Measurements from ENCODE around the gene NDFIP1.

NDFIP1 gene

GRCh38 chr5:142095035-142095434 lies 13.5 kb upstream of the NDFIP1 start:
- no peak for DNase-seq

- DNase-seq: no peak
Observed at GRCh38 chr5:142095651-142096330, 12.8 kb upstream of the NDFIP1 start.

GRCh38 chr5:142096382-142096781 lies 12.2 kb upstream of the NDFIP1 start:
- no peak for DNase-seq

GRCh38 chr5:142097681-142098080 lies 10.9 kb upstream of the NDFIP1 start:
- DNase-seq: no peak

- no peak for DNase-seq
Observed at GRCh38 chr5:142098275-142098674, 10.3 kb upstream of the NDFIP1 start.

GRCh38 chr5:142098931-142099330 lies 9.6 kb upstream of the NDFIP1 start:
- no peak for DNase-seq

GRCh38 chr5:142100307-142100706 lies 8.3 kb upstream of the NDFIP1 start:
- no peak for DNase-seq

GRCh38 chr5:142102980-142103740 lies 5.4 kb upstream of the NDFIP1 start:
- DNase-seq: no peak

- no peak for DNase-seq
Observed at GRCh38 chr5:142104491-142104890, 4.1 kb upstream of the NDFIP1 start.

GRCh38 chr5:142106061-142106460 lies 2.5 kb upstream of the NDFIP1 start:
- no peak for DNase-seq

GRCh38 chr5:142107036-142107735 lies 1.4 kb upstream of the NDFIP1 start:
- no peak for DNase-seq

- no peak for DNase-seq
Observed at GRCh38 chr5:142107736-142108431, 695 bp upstream of the NDFIP1 start.

GRCh38 chr5:142109331-142110045 lies 909 bp downstream of the NDFIP1 start:
- no peak for DNase-seq

- DNase-seq: no peak
Observed at GRCh38 chr5:142110046-142110531, 1.5 kb downstream of the NDFIP1 start.

- DNase-seq: no peak
Observed at GRCh38 chr5:142110988-142111687, 2.6 kb downstream of the NDFIP1 start.

- DNase-seq: no peak
Observed at GRCh38 chr5:142114687-142115086, 6.1 kb downstream of the NDFIP1 start.

GRCh38 chr5:142115937-142116614 lies 7.5 kb downstream of the NDFIP1 start:
- DNase-seq: no peak

- no peak for DNase-seq
Observed at GRCh38 chr5:142117579-142118151, 9.1 kb downstream of the NDFIP1 start.

GRCh38 chr5:142118155-142118686 lies 9.6 kb downstream of the NDFIP1 start:
- no peak for DNase-seq

- DNase-seq: no peak
Observed at GRCh38 chr5:142119051-142119625, 10.6 kb downstream of the NDFIP1 start.
